Upper lobe of left lung (tissue), 4 donors: Measurements from ENCODE around the gene LRRTM2.

ENCODE experiments used
- POLR2A ChIP-seq, 4 donors: fragments of 450-650 bp; IDR thresholded peaks; one replicate each; pipeline ENCODE4 v1.5.1; 2016 to 2017; ENCODE audit warnings: antibody characterized with exemption in 4 of 4, mild to moderate bottlenecking in 2 of 4
- POLR2AphosphoS5 ChIP-seq, 2 donors: sonication (generic); formaldehyde crosslinking; IDR thresholded peaks; one replicate each; pipeline ENCODE4 v1.5.1; 2017; ENCODE audit warnings: antibody characterized with exemption in 2 of 2
- TF ChIP-seq, protein P1 (sequence below), 6 experiments: fragments of 450-650 bp in 4 of 6; fragments of 200-600 bp in 2 of 6; sonication (generic) in 2 of 6; IDR thresholded peaks; one replicate each; pipeline ENCODE4 v1.5.1; 2016 to 2019; ENCODE audit warnings: antibody characterized with exemption in 6 of 6

GRCh38 chr5:138850865-138851435, 24.2 kb downstream of the LRRTM2 start:
- no peak for TF ChIP-seq POLR2A (IDR thresholded peaks at IDR 0.05)
- TF ChIP-seq, protein P1, sequence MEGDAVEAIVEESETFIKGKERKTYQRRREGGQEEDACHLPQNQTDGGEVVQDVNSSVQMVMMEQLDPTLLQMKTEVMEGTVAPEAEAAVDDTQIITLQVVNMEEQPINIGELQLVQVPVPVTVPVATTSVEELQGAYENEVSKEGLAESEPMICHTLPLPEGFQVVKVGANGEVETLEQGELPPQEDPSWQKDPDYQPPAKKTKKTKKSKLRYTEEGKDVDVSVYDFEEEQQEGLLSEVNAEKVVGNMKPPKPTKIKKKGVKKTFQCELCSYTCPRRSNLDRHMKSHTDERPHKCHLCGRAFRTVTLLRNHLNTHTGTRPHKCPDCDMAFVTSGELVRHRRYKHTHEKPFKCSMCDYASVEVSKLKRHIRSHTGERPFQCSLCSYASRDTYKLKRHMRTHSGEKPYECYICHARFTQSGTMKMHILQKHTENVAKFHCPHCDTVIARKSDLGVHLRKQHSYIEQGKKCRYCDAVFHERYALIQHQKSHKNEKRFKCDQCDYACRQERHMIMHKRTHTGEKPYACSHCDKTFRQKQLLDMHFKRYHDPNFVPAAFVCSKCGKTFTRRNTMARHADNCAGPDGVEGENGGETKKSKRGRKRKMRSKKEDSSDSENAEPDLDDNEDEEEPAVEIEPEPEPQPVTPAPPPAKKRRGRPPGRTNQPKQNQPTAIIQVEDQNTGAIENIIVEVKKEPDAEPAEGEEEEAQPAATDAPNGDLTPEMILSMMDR (IDR thresholded peaks at IDR 0.05), result no peak
- no peak for TF ChIP-seq POLR2AphosphoS5 (IDR thresholded peaks at IDR 0.05)
